Spleen (tissue), 7 donors: ENCODE data around the gene MMP2.

ENCODE experiments used
- POLR2A ChIP-seq, 3 donors: fragments of 450-650 bp; IDR thresholded peaks; one replicate each; pipeline ENCODE4 v1.5.1; 2017; ENCODE audit warnings: antibody characterized with exemption in 3 of 3, mild to moderate bottlenecking in 1 of 3
- TF ChIP-seq, protein P1 (sequence below), 11 experiments: fragments of 200-600 bp in 7 of 11; fragments of 450-650 bp in 4 of 11; sonication (generic) in 4 of 11; IDR thresholded peaks in 8 of 11; conservative IDR thresholded peaks in 3 of 11; 1 replicate in 7 of 11; 2 replicates in 4 of 11; pipeline versions ENCODE4 v1.4.0 to v1.8.0; 2016 to 2021; ENCODE audit warnings: antibody characterized with exemption in 11 of 11, inconsistent platforms in 4 of 11, mild to moderate bottlenecking in 1 of 11
- donor health status: DM: no; HTN: no; CAD: no; lungs with moderate emphysema.
- donor health status: DM: no; HTN: no; CAD: no.
- donor health status: DM: no; HTN: no; CAD: no.

DNA sequence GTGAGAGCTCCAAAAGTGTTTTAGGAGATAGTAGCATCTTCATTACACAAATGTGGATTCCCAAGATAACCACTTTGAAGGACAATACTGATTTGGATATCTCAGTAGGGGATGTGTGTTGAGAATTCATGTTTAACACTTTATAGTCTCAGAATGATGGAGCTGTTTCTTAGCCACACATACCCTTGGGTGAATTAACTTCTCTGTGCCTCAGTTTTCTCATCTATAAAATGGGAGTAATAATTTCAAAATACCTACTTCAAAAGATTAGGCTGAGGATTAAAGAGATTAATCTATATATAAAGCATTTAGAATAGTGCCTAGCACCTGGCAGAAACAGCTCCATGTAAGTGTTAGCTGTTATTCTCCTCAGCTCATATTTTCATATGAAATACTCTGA, 48.9 kb downstream of the MMP2 start:
- TF ChIP-seq, protein P1, sequence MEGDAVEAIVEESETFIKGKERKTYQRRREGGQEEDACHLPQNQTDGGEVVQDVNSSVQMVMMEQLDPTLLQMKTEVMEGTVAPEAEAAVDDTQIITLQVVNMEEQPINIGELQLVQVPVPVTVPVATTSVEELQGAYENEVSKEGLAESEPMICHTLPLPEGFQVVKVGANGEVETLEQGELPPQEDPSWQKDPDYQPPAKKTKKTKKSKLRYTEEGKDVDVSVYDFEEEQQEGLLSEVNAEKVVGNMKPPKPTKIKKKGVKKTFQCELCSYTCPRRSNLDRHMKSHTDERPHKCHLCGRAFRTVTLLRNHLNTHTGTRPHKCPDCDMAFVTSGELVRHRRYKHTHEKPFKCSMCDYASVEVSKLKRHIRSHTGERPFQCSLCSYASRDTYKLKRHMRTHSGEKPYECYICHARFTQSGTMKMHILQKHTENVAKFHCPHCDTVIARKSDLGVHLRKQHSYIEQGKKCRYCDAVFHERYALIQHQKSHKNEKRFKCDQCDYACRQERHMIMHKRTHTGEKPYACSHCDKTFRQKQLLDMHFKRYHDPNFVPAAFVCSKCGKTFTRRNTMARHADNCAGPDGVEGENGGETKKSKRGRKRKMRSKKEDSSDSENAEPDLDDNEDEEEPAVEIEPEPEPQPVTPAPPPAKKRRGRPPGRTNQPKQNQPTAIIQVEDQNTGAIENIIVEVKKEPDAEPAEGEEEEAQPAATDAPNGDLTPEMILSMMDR (IDR thresholded peaks at IDR 0.05 in 8 of 11, conservative IDR thresholded peaks at IDR 0.05 in 3 of 11), result no peak
- TF ChIP-seq POLR2A (IDR thresholded peaks at IDR 0.05), result no peak
